PC-3 (cell line): ENCODE measurements around the gene MAD1L1. TPM values are rescaled to one million over a fixed set of nuclear protein-coding genes. Genes with fewer than 3 reads are reported as not detected.

Experiments
- ATAC-seq: fragments of 200-7000 bp; cut with Tn5 transposase; 2 replicates; pipeline ENCODE4 v1.9.1; 2020; ENCODE audit warnings: mild to moderate bottlenecking, moderate library complexity
- BruUV-seq: library from RNA; stranded (reverse); fragments of 400-500 nt; replicated peaks from 2 replicates; lab custom pipeline; 2021; lab: Mats Ljungman, UMichigan
- CTCF ChIA-PET: fragments of 300-600 bp; sonication (Branson Sonifier 250); formaldehyde crosslinking; loops from one replicate; lab custom pipeline; 2022; ENCODE audit warnings: antibody characterized with exemption; lab: Charles Lee
- POLR2A ChIA-PET: fragments of 300-600 bp; sonication (Branson Sonifier 250); formaldehyde crosslinking; loops from one replicate; lab custom pipeline; 2022; ENCODE audit warnings: antibody characterized with exemption; ENCODE audit not compliant: unreplicated experiment; lab: Charles Lee
- DNase-seq: peaks from one replicate; pipeline ENCODE4 v3.0.0-alpha.2; 2015
- H2AFZ ChIP-seq: fragments of 300-600 bp; sonication (generic); 2 replicates; pipeline ENCODE4 v1.6.0; 2016; ENCODE audit warnings: antibody characterized with exemption, low read length
- H3F3A ChIP-seq: fragments of 300-600 bp; sonication (generic); one replicate; pipeline ENCODE4 v1.6.0; 2017; ENCODE audit warnings: antibody characterized with exemption, low read length, control low read depth, mild to moderate bottlenecking; ENCODE audit not compliant: unreplicated experiment
- H3K27ac ChIP-seq: fragments of 300-600 bp; sonication (generic); 2 replicates; pipeline ENCODE4 v1.5.1; 2016; ENCODE audit warnings: mild to moderate bottlenecking, low read length
- H3K27me3 ChIP-seq: fragments of 300-600 bp; sonication (generic); 2 replicates; pipeline ENCODE4 v1.6.1; 2016; ENCODE audit warnings: low read length, mixed read lengths
- H3K36me3 ChIP-seq: fragments of 300-600 bp; sonication (generic); 2 replicates; pipeline ENCODE4 v1.6.1; 2016; ENCODE audit warnings: low read depth, mixed run types, low read length, mixed read lengths
- H3K4me1 ChIP-seq: fragments of 300-600 bp; sonication (generic); 2 replicates; pipeline ENCODE4 v1.5.1; 2016; ENCODE audit warnings: low read length; ENCODE audit not compliant: insufficient read depth
- H3K4me2 ChIP-seq: fragments of 300-600 bp; sonication (generic); 2 replicates; pipeline ENCODE4 v1.6.0; 2016; ENCODE audit warnings: low read length
- H3K4me3 ChIP-seq: fragments of 300-600 bp; sonication (generic); 2 replicates; pipeline ENCODE4 v1.5.1; 2016; ENCODE audit warnings: mild to moderate bottlenecking, low read length, mixed read lengths
- H3K79me2 ChIP-seq: fragments of 300-600 bp; sonication (generic); 2 replicates; pipeline ENCODE4 v1.6.1; 2017; ENCODE audit warnings: low read length, mixed read lengths
- H3K9ac ChIP-seq: fragments of 300-600 bp; sonication (generic); 2 replicates; pipeline ENCODE4 v1.6.0; 2016; ENCODE audit warnings: mild to moderate bottlenecking, low read length
- H3K9me2 ChIP-seq: fragments of 300-600 bp; sonication (generic); replicated peaks from 2 replicates; pipeline ENCODE4 v1.6.1; 2016; ENCODE audit warnings: mixed run types, low read length, mixed read lengths
- H3K9me3 ChIP-seq: fragments of 300-600 bp; sonication (generic); 2 replicates; pipeline ENCODE4 v1.6.1; 2016; ENCODE audit warnings: low read length, mixed read lengths
- H4K20me1 ChIP-seq: fragments of 300-600 bp; sonication (generic); 2 replicates; pipeline ENCODE4 v1.6.1; 2016; ENCODE audit warnings: low read length, mixed read lengths
- CTCF ChIP-seq: fragments of 300-600 bp; sonication (generic); conservative IDR thresholded peaks from 2 replicates; pipeline ENCODE4 v1.5.1; 2017; ENCODE audit warnings: antibody characterized with exemption, low read depth, mild to moderate bottlenecking, low read length
- EZH2 ChIP-seq: fragments of 300-600 bp; sonication (generic); IDR thresholded peaks from one replicate; pipeline ENCODE4 v1.6.1; 2017; ENCODE audit warnings: antibody characterized with exemption, mild to moderate bottlenecking, low read length; ENCODE audit not compliant: unreplicated experiment
- EZH2phosphoT487 ChIP-seq: fragments of 300-600 bp; sonication (generic); IDR thresholded peaks from 2 replicates; pipeline ENCODE4 v1.6.1; 2018; ENCODE audit warnings: mild to moderate bottlenecking, antibody characterized with exemption, low read length, borderline replicate concordance
- intact Hi-C: fragments of 100-400 bp; cut with micrococcal nuclease; formaldehyde crosslinking; loops from 2 replicates; pipeline ENCODE4 v1.9.0; 2023
- total RNA-seq: library from RNA; depleted of rRNA; stranded (reverse); fragments of >200 nt; gene quantifications from 2 replicates; pipeline ENCODE4 v1.2.3, GENCODE V29; 2014

Gene MAD1L1
- total RNA-seq, 1 experiment from 2014 or later = 88.4 TPM

GRCh38 chr7:2168615-2169311, 64.0 kb downstream of the MAD1L1 start:
- Histone ChIP-seq H3F3A (no peaks in the 10 kb centered on the region), H3K36me3 (no peaks in the 10 kb centered on the region), H3K4me1 (peaks cover 10% of the 10 kb centered on the region; the same call in 1 of the 2 replicates), H3K79me2 (no peaks in the 10 kb centered on the region), H3K9ac (no peak overlapping the region), H3K9me3 (no peaks in the 10 kb centered on the region), H3K4me3 (no peak overlapping the region), H3K27me3 (no peaks in the 10 kb centered on the region), H3K9me2 (no peaks in the 10 kb centered on the region), H4K20me1 (no peaks in the 10 kb centered on the region), H3K4me2 (no peak overlapping the region), H3K27ac (no peak overlapping the region), H2AFZ (no peak overlapping the region)
- DNase-seq (no peak), ATAC-seq (no peak)
- TF ChIP-seq EZH2 (no peak), EZH2phosphoT487 (no peak), CTCF (no peak)
- CTCF ChIA-PET = no interaction called here
- intact Hi-C loops = no loop called here
- BruUV-seq = no TSS peak
- POLR2A ChIA-PET = no interaction called here

GRCh38 chr7:2166625-2167280, 66.0 kb downstream of the MAD1L1 start:
- intact Hi-C loops = no loop called here
- ChIA-PET POLR2A (no interaction called here), CTCF (no interaction called here)
- Histone ChIP-seq H3K27me3 (no peaks in the 10 kb centered on the region), H3F3A (no peaks in the 10 kb centered on the region), H3K9ac (no peak overlapping the region), H4K20me1 (no peaks in the 10 kb centered on the region), H3K27ac (no peak overlapping the region), H3K4me2 (no peak overlapping the region), H3K9me3 (no peaks in the 10 kb centered on the region), H3K4me3 (no peak overlapping the region), H3K4me1 (no peaks in the 10 kb centered on the region), H2AFZ (no peak overlapping the region), H3K36me3 (no peaks in the 10 kb centered on the region), H3K9me2 (no peaks in the 10 kb centered on the region), H3K79me2 (no peaks in the 10 kb centered on the region)
- no peak for TF ChIP-seq CTCF
- ATAC-seq = no peak
- no TSS peak for BruUV-seq
- DNase-seq = no peak
